Erythroblast (primary cell): Measurements from ENCODE around the gene HEATR5A.

Experiments used
- GATA1 ChIP-seq: IDR thresholded peaks from 2 replicates; pipeline ENCODE4 v1.6.1; 2011; ENCODE audit warnings: low read depth, mild to moderate bottlenecking, control low read depth, low read length, moderate library complexity
- POLR2A ChIP-seq: IDR thresholded peaks from 2 replicates; pipeline ENCODE4 v1.6.1; 2011; ENCODE audit warnings: mild to moderate bottlenecking, low read length

DNA sequence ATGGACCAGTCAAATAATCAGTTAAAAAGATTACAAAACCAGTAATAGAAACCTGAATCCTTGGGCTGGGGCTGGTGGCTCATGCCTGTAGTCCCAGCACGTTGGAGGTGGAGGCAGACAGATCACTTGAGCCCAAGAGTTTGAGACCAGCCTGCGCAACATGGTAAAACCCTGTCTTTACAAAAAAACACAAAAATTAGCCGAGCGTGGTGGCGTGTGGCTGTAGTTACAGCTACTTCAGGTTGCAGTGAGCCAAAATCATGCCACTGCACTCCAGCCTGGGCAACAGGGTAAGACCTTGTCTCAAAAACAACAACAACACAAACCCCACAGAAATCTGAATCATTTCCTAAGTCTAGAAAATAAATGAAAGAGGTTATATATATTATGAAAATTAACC lies 100.6 kb downstream of the HEATR5A start:
- TF ChIP-seq GATA1 = no peak
- no peak for TF ChIP-seq POLR2A
